GM12878 (cell line): ENCODE measurements around the gene PELI1. TPM values are rescaled to one million over a fixed set of nuclear protein-coding genes. Genes with fewer than 3 reads are reported as not detected.

Experiments used
- ATAC-seq: fragments of 200-7000 bp; cut with Tn5 transposase; 3 replicates; pipeline ENCODE4 v1.9.1; 2020; ENCODE audit warnings: mild to moderate bottlenecking, moderate library complexity
- BruUV-seq: library from RNA; stranded (reverse); fragments of 400-500 nt; replicated peaks from 2 replicates; lab custom pipeline; 2021; lab: Mats Ljungman, UMichigan
- CTCF ChIA-PET: fragments of 300-600 bp; sonication (Branson Sonifier 250); formaldehyde crosslinking; extraction: SDS; loops from one replicate; lab custom pipeline; 2021; ENCODE audit warnings: inconsistent platforms; lab: Yijun Ruan, JAX
- POLR2A ChIA-PET: fragments of 350-600 bp; formaldehyde crosslinking; extraction: SDS; loops from one replicate; lab custom pipeline; 2021; ENCODE audit warnings: inconsistent platforms; lab: Charles Lee
- RAD21 ChIA-PET: fragments of 300-600 bp; sonication (Branson Sonifier 250); formaldehyde crosslinking; loops from one replicate; lab custom pipeline; 2023; ENCODE audit warnings: antibody characterized with exemption; ENCODE audit not compliant: unreplicated experiment; lab: Charles Lee
- SMC1A ChIA-PET: fragments of 300-600 bp; sonication (Branson Sonifier 250); formaldehyde crosslinking; loops from one replicate; lab custom pipeline; 2023; ENCODE audit not compliant: unreplicated experiment, uncharacterized antibody; lab: Charles Lee
- DNase-seq: peaks from one replicate; pipeline ENCODE4 v3.0.0-alpha.2; 2011; ENCODE audit warnings: low read depth, low spot score
- FAIRE-seq: peaks from 3 replicates; lab custom pipeline; 2011; peaks lifted over from hg19 to GRCh38; lab: Jason Lieb, UNC
- H2AFZ ChIP-seq: 2 replicates; pipeline ENCODE4 v1.6.0; 2011; ENCODE audit warnings: low read depth, low read length, control low read depth; ENCODE audit not compliant: control insufficient read depth
- H3K27ac ChIP-seq: 2 replicates; pipeline ENCODE4 v1.5.1; 2011; ENCODE audit warnings: control low read depth; ENCODE audit not compliant: control insufficient read depth, insufficient read depth
- H3K27me3 ChIP-seq, 2 experiments: replicated peaks in 1 of 2; 2 replicates each; pipeline versions ENCODE4 v1.6.0 to v1.6.1; 2011; ENCODE audit warnings: low read length in 1 of 2; ENCODE audit not compliant: control insufficient read depth in 2 of 2, insufficient read depth in 2 of 2
- H3K36me3 ChIP-seq, 2 experiments: 2 replicates each; pipeline ENCODE4 v1.5.1; 2011; ENCODE audit warnings: low read length in 1 of 2; ENCODE audit not compliant: control insufficient read depth in 2 of 2, insufficient read depth in 2 of 2
- H3K4me1 ChIP-seq: 2 replicates; pipeline ENCODE4 v1.6.1; 2011; ENCODE audit warnings: mild to moderate bottlenecking, low read length, moderate library complexity, mixed read lengths; ENCODE audit not compliant: control insufficient read depth, insufficient read depth
- H3K4me2 ChIP-seq: 2 replicates; pipeline ENCODE4 v1.6.0; 2011; ENCODE audit warnings: control low read depth; ENCODE audit not compliant: control insufficient read depth, insufficient read depth
- H3K4me3 ChIP-seq: fragments of 200-600 bp; sonication (generic); 2 replicates; pipeline ENCODE4 v1.5.1; 2016
- H3K79me2 ChIP-seq: 2 replicates; pipeline ENCODE4 v1.6.0; 2011; ENCODE audit warnings: low read length; ENCODE audit not compliant: control insufficient read depth, insufficient read depth
- H3K9ac ChIP-seq: 2 replicates; pipeline ENCODE4 v1.8.0; 2011; ENCODE audit warnings: low read length, control low read depth, mixed read lengths; ENCODE audit not compliant: control insufficient read depth, insufficient read depth
- H3K9me3 ChIP-seq: replicated peaks from 3 replicates; pipeline ENCODE4 v1.5.1; 2011; ENCODE audit warnings: mild to moderate bottlenecking, low read length; ENCODE audit not compliant: control insufficient read depth, insufficient read depth
- H4K20me1 ChIP-seq: 2 replicates; pipeline ENCODE4 v1.6.0; 2011; ENCODE audit not compliant: control insufficient read depth, insufficient read depth
- ATF7 ChIP-seq: fragments of 450-650 bp; IDR thresholded peaks from 2 replicates; pipeline ENCODE4 v1.6.1; 2016; ENCODE audit warnings: low read depth, mild to moderate bottlenecking
- CBX5 ChIP-seq: sonication (generic); IDR thresholded peaks from 2 replicates; pipeline ENCODE4 v1.6.1; 2016; ENCODE audit warnings: low read depth, moderate library complexity, mild to moderate bottlenecking, inconsistent platforms
- CEBPB ChIP-seq, 2 experiments: fragments of 150-350 bp in 1 of 2; IDR thresholded peaks; 2 replicates each; pipeline ENCODE4 v1.6.1; 2012 to 2014; ENCODE audit warnings: low read depth in 2 of 2, low read length in 2 of 2, borderline replicate concordance in 1 of 2, inconsistent platforms in 1 of 2
- EP300 ChIP-seq, 2 experiments: fragments of 150-350 bp in 1 of 2; IDR thresholded peaks; 2 replicates each; pipeline ENCODE4 v1.6.1; 2011 to 2012; ENCODE audit warnings: low read depth in 2 of 2, low read length in 2 of 2, borderline replicate concordance in 1 of 2, improper control_type of control experiment in 1 of 2, inconsistent platforms in 1 of 2; ENCODE audit not compliant: control insufficient read depth in 1 of 2
- ETV6 ChIP-seq, 2 experiments: fragments of 450-650 bp in 1 of 2; IDR thresholded peaks in 1 of 2; conservative IDR thresholded peaks in 1 of 2; 2 replicates each; pipeline ENCODE4 v1.6.1; 2014; ENCODE audit warnings: antibody characterized with exemption in 1 of 2, borderline replicate concordance in 1 of 2, low read depth in 1 of 2, mild to moderate bottlenecking in 1 of 2, moderate library complexity in 1 of 2
- HDAC6 ChIP-seq: fragments of 200-600 bp; sonication (generic); IDR thresholded peaks from one replicate; pipeline ENCODE4 v1.8.0; 2017; ENCODE audit warnings: antibody characterized with exemption; ENCODE audit not compliant: unreplicated experiment
- IRF3 ChIP-seq: fragments of 450-650 bp; IDR thresholded peaks from 2 replicates; pipeline ENCODE4 v1.6.1; 2014; ENCODE audit warnings: mild to moderate bottlenecking
- IRF4 ChIP-seq: IDR thresholded peaks from 2 replicates; pipeline ENCODE4 v1.6.1; 2011; ENCODE audit warnings: low read depth, low read length
- LARP7 ChIP-seq: fragments of 450-650 bp; IDR thresholded peaks from 2 replicates; pipeline ENCODE4 v1.6.1; 2017; ENCODE audit warnings: mild to moderate bottlenecking
- MXI1 ChIP-seq: fragments of 150-350 bp; IDR thresholded peaks from 2 replicates; pipeline ENCODE4 v1.6.1; 2011; ENCODE audit warnings: low read depth, mild to moderate bottlenecking, inconsistent platforms, low read length, improper control_type of control experiment
- POLR2AphosphoS2 ChIP-seq: IDR thresholded peaks from 2 replicates; pipeline ENCODE4 v1.6.1; 2011; ENCODE audit warnings: low read depth, mild to moderate bottlenecking, low read length, improper control_type of control experiment, moderate library complexity
- RUNX3 ChIP-seq: IDR thresholded peaks from 2 replicates; pipeline ENCODE4 v1.6.1; 2012; ENCODE audit warnings: low read length, inconsistent platforms
- ZNF274 ChIP-seq: IDR thresholded peaks from one replicate; pipeline ENCODE4 v1.8.0; 2011; ENCODE audit not compliant: insufficient read length, insufficient read depth
- ZNF384 ChIP-seq: IDR thresholded peaks from 2 replicates; pipeline ENCODE4 v1.6.1; 2012; ENCODE audit warnings: low read depth, mild to moderate bottlenecking, low read length, improper control_type of control experiment, borderline replicate concordance
- ZZZ3 ChIP-seq: IDR thresholded peaks from 2 replicates; pipeline ENCODE4 v1.6.1; 2011; ENCODE audit warnings: low read depth; ENCODE audit not compliant: control insufficient read depth, insufficient read length
- whole genome bisulfite sequencing: methylation state at CpG from one replicate; pipeline ENCODE4 v1.1.6; 2016; ENCODE audit warnings: low lambda C conversion rate; ENCODE audit not compliant: insufficient replicate concordance, insufficient coverage; ENCODE audit errors: missing lambda C conversion rate; 5-methylcytosine and 5-hydroxymethylcytosine counted together
- in situ Hi-C: fragments of 300-500 bp; cut with MboI; formaldehyde crosslinking; loops from 9 replicates; pipeline ENCODE4 v1.14.3; 2018; ENCODE audit warnings: mixed read lengths
- intact Hi-C: fragments of 100-400 bp; cut with micrococcal nuclease; formaldehyde crosslinking; loops from one replicate; pipeline ENCODE4 v1.14.2; 2022; ENCODE audit not compliant: unreplicated experiment
- polyA plus RNA-seq, 11 experiments: library from polyadenylated mRNA; depleted of rRNA in 4 of 11; unstranded in 6 of 11; stranded (reverse) in 5 of 11; fragments of >200 nt; fragmentation: Nextera tagmentation in 4 of 11; fragmentation: Illumina TruSeq in 1 of 11; extraction: Ambion mirVana in 4 of 11; extraction: Trizol in 1 of 11; gene quantifications; 1 replicate in 1 of 11; 2 replicates in 10 of 11; pipeline versions ENCODE4 v1.2.1 to v1.2.3, GENCODE V29; 2011 to 2016; ENCODE audit warnings: inconsistent platforms in 2 of 11, missing spikeins in 2 of 11, low read depth in 1 of 11
- total RNA-seq, 4 experiments: library from RNA; depleted of rRNA in 3 of 4; stranded (reverse); fragments of >200 nt in 3 of 4; fragmentation: Illumina TruSeq in 1 of 4; extraction: Trizol in 1 of 4; gene quantifications; 2 replicates each; pipeline versions ENCODE4 v1.2.1 to v1.2.3, GENCODE V29; 2013 to 2021

PELI1 gene
- total and polyA plus RNA-seq, 10 of the 15 experiments (the other 5 are each of a cell fraction or from before 2014, with no cell fraction given), result 12.1 to 92.0 (median 39.8) TPM

GRCh38 chr2:64173156-64174135 is 29.2 kb upstream of the PELI1 start (continued):
- TF ChIP-seq IRF3, result no peak

- CTCF ChIA-PET, result interaction anchor here (0.7 to 2.0 kb wide), 6 partner anchors 10 to 143 kb away, joined by 3 to 16 read pairs (median 4); no protein-coding TSS in a partner anchor
- peaks cover 4% of the 10 kb centered on the region; the same call in 1 of the 2 replicates for H3K4me1 ChIP-seq
- no peak for FAIRE-seq
- intact Hi-C loops (no loop called here), in situ Hi-C loops (no loop called here)
- H3K4me3 ChIP-seq, result no peak overlapping the region
- no peak overlapping the region for H3K27ac ChIP-seq
- TF ChIP-seq ZZZ3, result no peak
- no peak for TF ChIP-seq LARP7
- TF ChIP-seq ZNF274, result no peak
- TF ChIP-seq EP300 (IDR thresholded peaks at IDR 0.05; ENCODE audit: borderline replicate concordance in 1 of 2, control insufficient read depth in 1 of 2, low read depth in 2 of 2, low read length in 2 of 2), result no peak
- no peak for TF ChIP-seq CBX5
- no peak for TF ChIP-seq POLR2AphosphoS2
- TF ChIP-seq CEBPB (IDR thresholded peaks at IDR 0.05; ENCODE audit: borderline replicate concordance in 1 of 2, low read depth in 2 of 2, low read length in 2 of 2), result no peak
- TF ChIP-seq ZNF384, result no peak
- TF ChIP-seq IRF4, result no peak
- TF ChIP-seq ETV6 (conservative IDR thresholded peaks at IDR 0.05 in 1 of 2, IDR thresholded peaks at IDR 0.05 in 1 of 2; ENCODE audit: borderline replicate concordance in 1 of 2, low read depth in 1 of 2), result no peak
- TF ChIP-seq MXI1, result no peak
- TF ChIP-seq ATF7, result no peak
- no peak for TF ChIP-seq HDAC6
- no peak for TF ChIP-seq RUNX3
- H3K4me2 ChIP-seq, result no peak overlapping the region
- no peak for ATAC-seq
- no peak overlapping the region for H2AFZ ChIP-seq
- no peak overlapping the region for H3K9ac ChIP-seq
- POLR2A ChIA-PET, result interaction anchor here (0.7 to 3.4 kb wide), 3 partner anchors 11 to 63 kb away, joined by 3 to 14 read pairs (median 3); no protein-coding TSS in a partner anchor
- no peaks in the 10 kb centered on the region for H3K27me3 ChIP-seq
- H4K20me1 ChIP-seq, result no peaks in the 10 kb centered on the region
- RAD21 ChIA-PET, result interaction anchor here (0.8 to 2.0 kb wide), 4 partner anchors 9 to 63 kb away, joined by 3 to 12 read pairs (median 4); no protein-coding TSS in a partner anchor
- WGBS, result 100% methylated on average over 1 of the region's 1 CpG
- BruUV-seq, result no TSS peak
- SMC1A ChIA-PET, result interaction anchor here (0.6 to 5.4 kb wide), 11 partner anchors 9 to 436 kb away, joined by 3 to 46 read pairs (median 4); no protein-coding TSS in a partner anchor
- no peaks in the 10 kb centered on the region for H3K79me2 ChIP-seq
- no peak for DNase-seq
- no peaks in the 10 kb centered on the region for H3K9me3 ChIP-seq
- no peaks in the 10 kb centered on the region for H3K36me3 ChIP-seq
These were observed 24.5 kb upstream of the PELI1 start for GRCh38 chr2:64168756-64169155.
